Endothelial cell of umbilical vein (primary cell): ENCODE results near the gene NECAB2. TPM values are rescaled to one million over a fixed set of nuclear protein-coding genes. Genes with fewer than 3 reads are reported as not detected.

Experiments
- BruUV-seq: library from RNA; stranded (reverse); fragments of 400-500 nt; replicated peaks from 2 replicates; lab custom pipeline; 2021; lab: Mats Ljungman, UMichigan
- CTCF ChIA-PET: fragments of 300-600, 350-600 bp; sonication (Branson Sonifier 250); formaldehyde crosslinking; loops from one replicate; lab custom pipeline; 2021; ENCODE audit warnings: antibody characterized with exemption, inconsistent platforms; lab: Charles Lee
- POLR2A ChIA-PET: fragments of 300-600, 350-600 bp; sonication (Branson Sonifier 250); formaldehyde crosslinking; loops from one replicate; lab custom pipeline; 2021; ENCODE audit warnings: antibody characterized with exemption, inconsistent platforms; lab: Charles Lee
- DNase-seq: peaks from one replicate; pipeline ENCODE4 v3.0.0-alpha.2; 2011; ENCODE audit warnings: low read depth, low spot score
- FAIRE-seq: peaks from 2 replicates; lab custom pipeline; 2011; peaks lifted over from hg19 to GRCh38; lab: Jason Lieb, UNC
- H2AFZ ChIP-seq: 2 replicates; pipeline ENCODE4 v1.6.0; 2012; ENCODE audit warnings: low read depth, low read length, control low read depth, inconsistent platforms
- H3K27ac ChIP-seq: 2 replicates; pipeline ENCODE4 v1.5.1; 2011; ENCODE audit warnings: low read depth, mild to moderate bottlenecking, control low read depth, low read length, moderate library complexity; ENCODE audit not compliant: insufficient read depth
- H3K27me3 ChIP-seq, 2 experiments: 2 replicates each; pipeline versions ENCODE4 v1.6.0 to v1.6.1; 2011; ENCODE audit warnings: low read length in 2 of 2, mixed read lengths in 1 of 2; ENCODE audit not compliant: control insufficient read depth in 2 of 2, insufficient read depth in 2 of 2
- H3K36me3 ChIP-seq, 2 experiments: 2 replicates in 1 of 2; 3 replicates in 1 of 2; pipeline ENCODE4 v1.5.1; 2011; ENCODE audit warnings: low read length in 2 of 2, mild to moderate bottlenecking in 1 of 2, moderate library complexity in 1 of 2; ENCODE audit not compliant: control insufficient read depth in 2 of 2, insufficient read depth in 2 of 2; ENCODE audit errors: extremely low read depth in 1 of 2
- H3K4me1 ChIP-seq: 3 replicates; pipeline ENCODE4 v1.5.1; 2011; ENCODE audit warnings: mild to moderate bottlenecking, low read length; ENCODE audit not compliant: control insufficient read depth, insufficient read depth; ENCODE audit errors: extremely low read depth
- H3K4me2 ChIP-seq: 2 replicates; pipeline ENCODE4 v1.6.1; 2011; ENCODE audit warnings: low read length, control low read depth, mixed read lengths; ENCODE audit not compliant: insufficient read depth
- H3K4me3 ChIP-seq, 3 experiments: fragments of 200-600 bp in 1 of 3; sonication (generic), shearing (Covaris generic) in 1 of 3; replicated peaks in 1 of 3; 2 replicates each; pipeline ENCODE4 v1.5.1; 2011 to 2016; ENCODE audit warnings: control low read depth in 3 of 3, low read length in 3 of 3, mild to moderate bottlenecking in 2 of 3, inconsistent platforms in 1 of 3, low read depth in 1 of 3, moderate library complexity in 1 of 3; ENCODE audit not compliant: insufficient read depth in 1 of 3
- H3K79me2 ChIP-seq: 2 replicates; pipeline ENCODE4 v1.6.0; 2012; ENCODE audit warnings: low read length, inconsistent platforms; ENCODE audit not compliant: control insufficient read depth, insufficient read depth
- H3K9ac ChIP-seq: replicated peaks from 2 replicates; pipeline ENCODE3; 2011; ENCODE audit warnings: low read length, control low read depth; ENCODE audit not compliant: insufficient read depth; ENCODE audit errors: extremely low read depth
- H3K9me1 ChIP-seq: replicated peaks from 3 replicates; pipeline ENCODE4 v1.6.0; 2011; ENCODE audit warnings: mild to moderate bottlenecking, low read length; ENCODE audit not compliant: control insufficient read depth, insufficient read depth; ENCODE audit errors: extremely low read depth
- H3K9me3 ChIP-seq: replicated peaks from 2 replicates; pipeline ENCODE4 v1.5.1; 2012; ENCODE audit warnings: low read length, inconsistent platforms; ENCODE audit not compliant: control insufficient read depth, insufficient read depth
- H4K20me1 ChIP-seq: replicated peaks from 2 replicates; pipeline ENCODE3; 2011; ENCODE audit warnings: mild to moderate bottlenecking, low read length; ENCODE audit not compliant: control insufficient read depth, insufficient read depth; ENCODE audit errors: extremely low read depth
- EZH2 ChIP-seq: IDR thresholded peaks from 2 replicates; pipeline ENCODE4 v1.6.1; 2012; ENCODE audit warnings: borderline replicate concordance, low read depth, mild to moderate bottlenecking, moderate library complexity, low read length, inconsistent platforms; ENCODE audit not compliant: severe bottlenecking
- FOS ChIP-seq: IDR thresholded peaks from 2 replicates; pipeline ENCODE4 v1.6.1; 2011; ENCODE audit warnings: mild to moderate bottlenecking, low read length, moderate library complexity, borderline replicate concordance; ENCODE audit not compliant: insufficient read depth
- GATA2 ChIP-seq: IDR thresholded peaks from 2 replicates; pipeline ENCODE4 v1.7.0; 2011; ENCODE audit warnings: low read depth, mild to moderate bottlenecking, moderate library complexity, mixed read lengths, low read length; ENCODE audit not compliant: insufficient read length, insufficient read depth
- JUN ChIP-seq: IDR thresholded peaks from 2 replicates; pipeline ENCODE4 v1.6.1; 2011; ENCODE audit warnings: borderline replicate concordance, low read depth; ENCODE audit not compliant: insufficient read length, insufficient read depth
- MYC ChIP-seq: IDR thresholded peaks from one replicate; pipeline ENCODE4 v1.6.1; 2011; ENCODE audit warnings: mild to moderate bottlenecking, low read depth, low read length
- POLR2A ChIP-seq: IDR thresholded peaks from 2 replicates; pipeline ENCODE4 v1.6.1; 2012; ENCODE audit warnings: low read depth, mild to moderate bottlenecking, control low read depth, low read length
- POLR2AphosphoS5 ChIP-seq: IDR thresholded peaks from 2 replicates; pipeline ENCODE4 v1.6.1; 2012; ENCODE audit warnings: low read depth, mild to moderate bottlenecking, control low read depth, low read length, moderate library complexity; ENCODE audit not compliant: insufficient read depth
- dilution Hi-C: fragments of 300-500 bp; cut with MboI; formaldehyde crosslinking; loops from one replicate; pipeline ENCODE4 v1.15.0; 2019; ENCODE audit warnings: low sequenced_read_pairs; ENCODE audit not compliant: extremely low pct_ligation_motif_present
- intact Hi-C: fragments of 100-400 bp; cut with micrococcal nuclease; formaldehyde crosslinking; loops from one replicate; pipeline ENCODE4 v1.10.0; 2022
- polyA plus RNA-seq, 4 experiments: library from polyadenylated mRNA; depleted of rRNA in 3 of 4; stranded (reverse) in 3 of 4; unstranded in 1 of 4; fragments of >200 nt; gene quantifications; 2 replicates each; pipeline versions ENCODE4 v1.2.1 to v1.2.3, GENCODE V29; 2011 to 2012; ENCODE audit warnings: missing spikeins in 1 of 4
- total RNA-seq: library from RNA; stranded (reverse); gene quantifications from 2 replicates; pipeline ENCODE4 v1.2.3, GENCODE V29; 2021
- TF ChIP-seq, protein P1 (sequence below): IDR thresholded peaks from 2 replicates; pipeline ENCODE4 v1.6.1; 2011; ENCODE audit not compliant: insufficient read depth, insufficient read length
- TF ChIP-seq, protein P2 (sequence below), 2 donors: IDR thresholded peaks; 1 replicate in 1 of 2; 2 replicates in 1 of 2; pipeline ENCODE4 v1.5.1; 2011; ENCODE audit warnings: low read length in 2 of 2, mild to moderate bottlenecking in 2 of 2, moderate library complexity in 2 of 2, control low read depth in 1 of 2, inconsistent platforms in 1 of 2, low read depth in 1 of 2; ENCODE audit not compliant: insufficient read depth in 1 of 2; ENCODE audit errors: extremely low read depth in 1 of 2

NECAB2 gene
- total and polyA plus RNA-seq, 2 donors (not counting 3 experiments of a cell fraction or from before 2014, with no cell fraction given), result 0.26 to 0.31 TPM

DNA sequence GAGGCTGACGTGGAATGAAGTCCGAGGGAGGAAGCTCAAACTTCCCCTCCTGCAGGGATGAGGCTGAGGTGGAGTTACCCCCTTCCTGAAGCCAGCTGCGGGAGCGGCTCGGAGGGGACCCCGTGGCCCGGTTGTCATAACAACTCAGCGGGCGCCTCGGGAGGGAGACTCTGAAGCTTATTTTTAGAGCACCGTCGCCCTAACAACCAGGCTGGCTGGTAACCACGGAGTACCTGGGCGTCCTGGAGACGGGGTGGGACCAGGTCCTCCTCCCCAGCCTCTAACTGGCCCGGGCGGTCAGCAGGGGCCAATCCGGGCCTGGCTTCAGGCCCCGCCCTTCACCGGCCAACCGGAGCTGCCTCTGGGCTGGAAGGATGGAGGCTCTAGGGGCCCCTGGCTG lies 27.7 kb downstream of the NECAB2 start:
- dilution Hi-C loops, result no loop called here
- POLR2A ChIA-PET, result no interaction called here
- CTCF ChIA-PET, result interaction anchor here (0.6 to 1.3 kb wide), 3 partner anchors 11 to 70 kb away, joined by 3 read pairs; no protein-coding TSS in a partner anchor

More for the DNA sequence above, 27.7 kb downstream of the NECAB2 start:
- H3K36me3 ChIP-seq, result no peaks in the 10 kb centered on the region
- no peak overlapping the region for H3K9ac ChIP-seq
- intact Hi-C loops, result no loop called here
- BruUV-seq, result no TSS peak
- H3K4me3 ChIP-seq, result no peak overlapping the region
- no peak overlapping the region for H2AFZ ChIP-seq
- FAIRE-seq (no peak), DNase-seq (no peak)
- H3K9me3 ChIP-seq, result no peaks in the 10 kb centered on the region
- H3K79me2 ChIP-seq, result no peaks in the 10 kb centered on the region
- H3K27me3 ChIP-seq, result no peaks in the 10 kb centered on the region
- no peaks in the 10 kb centered on the region for H3K9me1 ChIP-seq
- H3K4me2 ChIP-seq, result no peak overlapping the region
- H3K27ac ChIP-seq, result no peak overlapping the region
- TF ChIP-seq GATA2 (no peak), EZH2 (no peak), POLR2A (no peak), MYC (no peak), POLR2AphosphoS5 (no peak), FOS (no peak), JUN (no peak)
- TF ChIP-seq, protein P1, sequence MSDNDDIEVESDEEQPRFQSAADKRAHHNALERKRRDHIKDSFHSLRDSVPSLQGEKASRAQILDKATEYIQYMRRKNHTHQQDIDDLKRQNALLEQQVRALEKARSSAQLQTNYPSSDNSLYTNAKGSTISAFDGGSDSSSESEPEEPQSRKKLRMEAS, result no peak
- TF ChIP-seq, protein P2, sequence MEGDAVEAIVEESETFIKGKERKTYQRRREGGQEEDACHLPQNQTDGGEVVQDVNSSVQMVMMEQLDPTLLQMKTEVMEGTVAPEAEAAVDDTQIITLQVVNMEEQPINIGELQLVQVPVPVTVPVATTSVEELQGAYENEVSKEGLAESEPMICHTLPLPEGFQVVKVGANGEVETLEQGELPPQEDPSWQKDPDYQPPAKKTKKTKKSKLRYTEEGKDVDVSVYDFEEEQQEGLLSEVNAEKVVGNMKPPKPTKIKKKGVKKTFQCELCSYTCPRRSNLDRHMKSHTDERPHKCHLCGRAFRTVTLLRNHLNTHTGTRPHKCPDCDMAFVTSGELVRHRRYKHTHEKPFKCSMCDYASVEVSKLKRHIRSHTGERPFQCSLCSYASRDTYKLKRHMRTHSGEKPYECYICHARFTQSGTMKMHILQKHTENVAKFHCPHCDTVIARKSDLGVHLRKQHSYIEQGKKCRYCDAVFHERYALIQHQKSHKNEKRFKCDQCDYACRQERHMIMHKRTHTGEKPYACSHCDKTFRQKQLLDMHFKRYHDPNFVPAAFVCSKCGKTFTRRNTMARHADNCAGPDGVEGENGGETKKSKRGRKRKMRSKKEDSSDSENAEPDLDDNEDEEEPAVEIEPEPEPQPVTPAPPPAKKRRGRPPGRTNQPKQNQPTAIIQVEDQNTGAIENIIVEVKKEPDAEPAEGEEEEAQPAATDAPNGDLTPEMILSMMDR (IDR thresholded peaks at IDR 0.05; ENCODE audit: extremely low read depth in 1 of 2, insufficient read depth in 1 of 2, low read depth in 1 of 2, low read length in 2 of 2), result no peak
- no peaks in the 10 kb centered on the region for H3K4me1 ChIP-seq
- no peaks in the 10 kb centered on the region for H4K20me1 ChIP-seq
